Heart left ventricle (tissue), 13 donors: Measurements from ENCODE around the gene OGDH.

Experiments used
- POLR2A ChIP-seq, 2 donors: fragments of 450-650 bp; IDR thresholded peaks; one replicate each; pipeline ENCODE4 v1.6.1; 2017; ENCODE audit warnings: antibody characterized with exemption in 2 of 2, mild to moderate bottlenecking in 2 of 2, moderate library complexity in 2 of 2
- TF ChIP-seq, protein P1 (sequence below), 12 donors: fragments of 200-600 bp; sonication (generic) in 4 of 12; IDR thresholded peaks; one replicate each; pipeline versions ENCODE4 v1.5.0 to v1.8.0; 2018 to 2022; ENCODE audit warnings: antibody characterized with exemption in 12 of 12, mild to moderate bottlenecking in 5 of 12
- donor health status: ischemic (EF 13 %, LVEDD 7.1; RV severe dilation, severe dysfunction).
- donor health status: DM: no; HTN: yes; CAD: no.
- donor health status: DM: no; HTN: no; CAD: no.
- donor health status: ischemic (EF 25% LVEDD 6.9; RV normal size, moderate dysfunction).
- donor health status: ischemic (EF 25% LVEDD 5.7; RV mildly dilated, moderate dysfunction).
- donor health status: ischemic (EF 35%, LVEDD 5.7; RV mildly dilated, moderate dysfunction).
- donor health status: nonischemic (EF 11% LVEDD 7.7; RV severe dilation, severe dysfunction).
- donor health status: DM: yes; HTN: yes; CAD: no.
- donor health status: PGD.
- donor health status: ischemic (EF 29% LVEDD 5.4; RV normal size, mild dysfunction).
- donor health status: nonischemic (EF 23%, LVEDD 6.1; RV moderate dilation, normal function).

GRCh38 chr7:44748045-44748947 is 141.9 kb downstream of the OGDH start, which contains the start of gene ZMIZ2:
- TF ChIP-seq, protein P1, sequence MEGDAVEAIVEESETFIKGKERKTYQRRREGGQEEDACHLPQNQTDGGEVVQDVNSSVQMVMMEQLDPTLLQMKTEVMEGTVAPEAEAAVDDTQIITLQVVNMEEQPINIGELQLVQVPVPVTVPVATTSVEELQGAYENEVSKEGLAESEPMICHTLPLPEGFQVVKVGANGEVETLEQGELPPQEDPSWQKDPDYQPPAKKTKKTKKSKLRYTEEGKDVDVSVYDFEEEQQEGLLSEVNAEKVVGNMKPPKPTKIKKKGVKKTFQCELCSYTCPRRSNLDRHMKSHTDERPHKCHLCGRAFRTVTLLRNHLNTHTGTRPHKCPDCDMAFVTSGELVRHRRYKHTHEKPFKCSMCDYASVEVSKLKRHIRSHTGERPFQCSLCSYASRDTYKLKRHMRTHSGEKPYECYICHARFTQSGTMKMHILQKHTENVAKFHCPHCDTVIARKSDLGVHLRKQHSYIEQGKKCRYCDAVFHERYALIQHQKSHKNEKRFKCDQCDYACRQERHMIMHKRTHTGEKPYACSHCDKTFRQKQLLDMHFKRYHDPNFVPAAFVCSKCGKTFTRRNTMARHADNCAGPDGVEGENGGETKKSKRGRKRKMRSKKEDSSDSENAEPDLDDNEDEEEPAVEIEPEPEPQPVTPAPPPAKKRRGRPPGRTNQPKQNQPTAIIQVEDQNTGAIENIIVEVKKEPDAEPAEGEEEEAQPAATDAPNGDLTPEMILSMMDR (IDR thresholded peaks at IDR 0.05), result no peak
- TF ChIP-seq POLR2A (IDR thresholded peaks at IDR 0.05), result peak; percentile 12 to 80
